Ovary (tissue), 9 donors: ENCODE results near the gene COBL. TPM values are rescaled to one million over a fixed set of nuclear protein-coding genes. Genes with fewer than 3 reads are reported as not detected.

Experiments
- DNase-seq, 5 donors: peaks; one replicate each; pipeline ENCODE4 v3.0.0-alpha.2; 2019 to 2020
- H3K27ac ChIP-seq, 2 donors: fragments of 200-600 bp; one replicate each; pipeline versions ENCODE4 v1.5.1 to v1.8.0; 2019 to 2022
- H3K27me3 ChIP-seq: fragments of 200-600 bp; one replicate; pipeline ENCODE4 v1.8.0; 2022
- H3K36me3 ChIP-seq: fragments of 200-600 bp; sonication (generic); one replicate; pipeline ENCODE4 v1.5.1; 2019
- H3K4me1 ChIP-seq: one replicate; pipeline ENCODE4 v1.8.1; 2013; ENCODE audit warnings: mild to moderate bottlenecking, moderate library complexity; ENCODE audit not compliant: insufficient read depth
- H3K4me3 ChIP-seq: fragments of 200-600 bp; sonication (generic); one replicate; pipeline ENCODE4 v1.5.1; 2017
- H3K9me3 ChIP-seq, 2 donors: fragments of 200-600 bp in 1 of 2; sonication (generic) in 1 of 2; one replicate each; pipeline versions ENCODE4 v1.5.1 to v1.8.1; 2013 to 2019; ENCODE audit warnings: mild to moderate bottlenecking in 1 of 2, moderate library complexity in 1 of 2
- CTCF ChIP-seq, 3 donors: fragments of 450-650 bp in 2 of 3; fragments of 200-600 bp in 1 of 3; IDR thresholded peaks; one replicate each; pipeline versions ENCODE4 v1.5.1 to v1.8.0; 2016 to 2022; ENCODE audit warnings: antibody characterized with exemption in 3 of 3, mild to moderate bottlenecking in 1 of 3
- EP300 ChIP-seq: sonication (generic); formaldehyde crosslinking; IDR thresholded peaks from one replicate; pipeline ENCODE4 v1.6.1; 2017; ENCODE audit warnings: antibody characterized with exemption
- POLR2A ChIP-seq: fragments of 450-650 bp; IDR thresholded peaks from one replicate; pipeline ENCODE4 v1.6.1; 2017; ENCODE audit warnings: antibody characterized with exemption, mild to moderate bottlenecking, moderate library complexity
- WGBS, 3 donors: extraction: QIAGEN DNeasy Blood & Tissue Kit in 1 of 3; methylation state at CpG; one replicate each; pipeline versions ENCODE4 v1.1.5 to v1.1.7; 2013 to 2017; 5-methylcytosine and 5-hydroxymethylcytosine counted together
- intact Hi-C, 4 donors: fragments of 100-400 bp; cut with DNase I; formaldehyde crosslinking; loops; one replicate each; pipeline versions ENCODE4 v1.11.0 to v1.15.1; 2022 to 2023
- polyA plus RNA-seq, 2 donors: library from polyadenylated mRNA; stranded (reverse); fragments of 200-250 nt in 1 of 2; fragments of 350-450 nt in 1 of 2; fragmentation: Illumina TruSeq in 1 of 2; extraction: RNeasy Lipid Tissue Mini Kit (QIAGEN cat#74804) in 1 of 2; gene quantifications; one replicate each; pipeline ENCODE4 v1.2.3, GENCODE V29; 2013 to 2014
- total RNA-seq, 7 donors: library from RNA; depleted of rRNA in 2 of 7; stranded (reverse); fragments of >200 nt in 2 of 7; fragmentation: NEBNext Ultra II Directional in 3 of 7; extraction: Animal tissue kit (Norgen Biotek cat#: 25700) in 3 of 7; gene quantifications; one replicate each; pipeline versions ENCODE4 v1.1.0 to v1.2.4, GENCODE V29; 2016 to 2023
- donor health status: DM: no; HTN: no; CAD: no; lungs with moderate emphysema.
- donor health status: DM: no; HTN: no; CAD: no.
- donor health status: Bipolar disorder and iron deficiency.
- donor health status: DM: yes; HTN: yes; CAD: no.
- donor health status: DM: no; HTN: no; CAD: no.
- donor health status: DM: yes; HTN: yes; CAD: no.

The COBL gene
- total and polyA plus RNA-seq, 9 donors = 0.87 to 33.4 (median 3.9) TPM

DNA sequence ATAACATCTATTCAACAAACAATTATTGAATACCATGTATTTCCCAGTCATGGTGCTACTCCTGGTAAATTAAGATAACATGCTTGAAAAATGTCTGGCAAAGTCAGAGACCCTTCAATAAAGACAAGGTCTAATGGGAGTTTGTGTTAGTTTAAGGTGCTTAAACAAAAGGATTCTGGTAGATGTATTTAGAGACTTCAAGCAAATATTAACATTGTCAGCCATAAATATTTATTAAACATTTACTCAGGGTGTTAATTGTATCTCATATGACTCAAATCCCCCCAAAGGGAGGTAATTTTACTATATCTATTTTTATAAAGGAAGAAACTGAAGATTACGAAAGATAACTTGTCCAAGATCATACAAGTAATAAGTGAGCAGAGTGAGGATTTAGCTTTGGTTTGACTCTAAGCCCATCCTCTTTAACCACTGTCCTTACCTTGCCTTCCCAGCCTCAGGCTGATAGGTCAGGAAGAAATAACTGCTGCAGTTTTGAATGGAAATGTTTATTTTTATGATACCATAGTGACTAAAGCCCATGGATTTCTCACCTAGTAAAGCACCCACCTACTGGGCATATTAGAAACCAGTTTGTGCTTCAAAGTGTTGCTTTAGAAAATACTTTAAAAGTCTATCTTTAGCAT is 215.4 kb downstream of the COBL start:
- WGBS, 3 donors = 89 to 98% (median 92%) methylated on average over 1 of the region's 1 CpG
- Histone ChIP-seq H3K9me3 (no peaks in the 10 kb centered on the region), H3K4me3 (no peak overlapping the region), H3K4me1 (no peaks in the 10 kb centered on the region), H3K27ac (no peak overlapping the region), H3K36me3 (no peaks in the 10 kb centered on the region), H3K27me3 (no peaks in the 10 kb centered on the region)
- DNase-seq = no peak
- intact Hi-C loops = loop anchor here in 1 of 4 donors (10.0 kb wide), 1 partner anchor 46 kb away; no protein-coding TSS in a partner anchor
- TF ChIP-seq POLR2A = no peak
- TF ChIP-seq EP300 = no peak
- TF ChIP-seq CTCF (IDR thresholded peaks at IDR 0.05) = no peak

GRCh38 chr7:51090411-51090810 is 226.2 kb downstream of the COBL start:
- Histone ChIP-seq H3K27me3 (no peaks in the 10 kb centered on the region), H3K27ac (no peak overlapping the region), H3K9me3 (no peaks in the 10 kb centered on the region), H3K4me1 (no peaks in the 10 kb centered on the region), H3K36me3 (no peaks in the 10 kb centered on the region), H3K4me3 (no peak overlapping the region)
- DNase-seq = no peak
- 67 to 76% (median 71%) methylated on average over 2 of the region's 2 CpGs for WGBS, 3 donors
- TF ChIP-seq CTCF (IDR thresholded peaks at IDR 0.05) (no peak), EP300 (no peak), POLR2A (no peak)
- intact Hi-C loops = no loop called here

DNA sequence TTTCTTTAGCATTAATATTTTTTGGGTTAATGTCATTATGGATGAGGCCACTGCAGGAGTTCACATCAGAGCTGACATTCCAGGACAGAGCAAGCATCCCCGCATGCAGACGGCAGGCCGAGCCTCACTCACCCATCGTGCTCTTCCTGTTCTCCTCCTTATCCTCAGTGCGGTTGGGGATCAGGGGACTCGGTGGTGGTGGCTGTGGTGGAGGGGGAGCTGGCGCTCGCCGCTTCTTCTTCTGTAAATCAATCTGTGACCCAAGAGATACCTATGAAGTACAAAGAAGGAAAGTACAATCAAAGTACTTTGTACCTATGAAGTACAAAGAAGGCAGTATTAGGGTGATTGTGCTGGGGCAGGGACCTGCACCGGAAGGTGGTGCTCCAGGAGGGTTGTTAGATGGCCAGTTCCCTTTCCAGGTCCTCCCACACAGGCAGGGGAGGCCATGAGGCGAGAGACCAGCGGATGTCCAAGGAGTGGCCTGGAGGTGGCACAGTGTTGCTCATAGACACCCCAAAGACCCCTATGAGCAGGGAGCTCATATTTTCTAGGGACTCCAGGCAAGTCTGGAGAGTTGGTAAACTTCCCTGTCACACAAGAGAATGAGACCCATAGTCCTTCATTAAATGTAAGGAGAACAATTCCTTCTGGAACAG is 231.4 kb downstream of the COBL start:
- WGBS, 3 donors = 83 to 89% (median 84%) methylated on average over 12 of the region's 12 CpGs
- no peak for TF ChIP-seq EP300
- no peak for TF ChIP-seq CTCF (IDR thresholded peaks at IDR 0.05)
- no peak for TF ChIP-seq POLR2A
- Histone ChIP-seq H3K27me3 (no peaks in the 10 kb centered on the region), H3K27ac (no peak overlapping the region), H3K9me3 (no peaks in the 10 kb centered on the region), H3K36me3 (no peaks in the 10 kb centered on the region), H3K4me3 (no peak overlapping the region), H3K4me1 (no peaks in the 10 kb centered on the region)
- DNase-seq = no peak
- intact Hi-C loops = no loop called here

DNA sequence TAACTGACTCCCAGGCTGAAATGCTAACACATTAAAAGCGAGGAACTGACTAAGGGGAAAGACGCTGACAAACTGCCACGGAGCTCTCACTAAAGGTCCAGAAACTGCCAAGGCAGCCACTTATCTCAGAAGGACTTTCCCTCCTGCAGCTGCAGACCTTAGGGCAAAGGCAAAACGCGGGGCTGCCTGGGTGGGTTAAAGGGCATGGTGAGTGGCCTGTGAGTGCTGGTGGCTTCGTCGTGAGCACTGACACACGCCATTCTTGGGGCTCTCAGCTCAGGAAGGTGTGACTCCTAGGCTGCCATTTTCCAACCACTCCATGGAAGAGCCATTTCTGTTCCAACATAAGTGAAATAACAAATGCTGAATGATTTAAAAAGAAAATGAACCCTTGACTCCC is 232.5 kb downstream of the COBL start:
- no peaks in the 10 kb centered on the region for H3K36me3 ChIP-seq
- intact Hi-C loops = no loop called here
- H3K9me3 ChIP-seq = no peaks in the 10 kb centered on the region
- H3K4me1 ChIP-seq = no peaks in the 10 kb centered on the region
- H3K4me3 ChIP-seq = no peak overlapping the region
- H3K27ac ChIP-seq = no peak overlapping the region
- 72 to 83% (median 76%) methylated on average over 8 of the region's 8 CpGs for WGBS, 3 donors
- no peak for TF ChIP-seq EP300
- TF ChIP-seq POLR2A = no peak
- no peak for TF ChIP-seq CTCF (IDR thresholded peaks at IDR 0.05)
- no peaks in the 10 kb centered on the region for H3K27me3 ChIP-seq
- DNase-seq = no peak
